Uterus (tissue), 2 donors: ENCODE data around the gene LRRC52.

Source experiments
- CTCF ChIP-seq, 4 experiments: fragments of 200-600 bp in 2 of 4; fragments of 450-650 bp in 2 of 4; sonication (generic) in 2 of 4; IDR thresholded peaks; one replicate each; pipeline ENCODE4 v1.5.1; 2016 to 2019; ENCODE audit warnings: antibody characterized with exemption in 4 of 4, mild to moderate bottlenecking in 2 of 4, moderate library complexity in 1 of 4
- POLR2A ChIP-seq, 2 donors: fragments of 450-650 bp; IDR thresholded peaks; one replicate each; pipeline ENCODE4 v1.6.1; 2016; ENCODE audit warnings: antibody characterized with exemption in 2 of 2, mild to moderate bottlenecking in 1 of 2, moderate library complexity in 1 of 2

- no peak for TF ChIP-seq CTCF (IDR thresholded peaks at IDR 0.05)
- TF ChIP-seq POLR2A (IDR thresholded peaks at IDR 0.05): no peak
These were observed 17.3 kb downstream of the LRRC52 start for GRCh38 chr1:165560883-165561656.
